HepG2 (cell line): ENCODE results near the gene NDUFAF8. TPM values are rescaled to one million over a fixed set of nuclear protein-coding genes. Genes with fewer than 3 reads are reported as not detected.

ENCODE experiments used
- MAFF ChIP-seq: IDR thresholded peaks from 2 replicates; pipeline ENCODE4 v1.6.1; 2011; ENCODE audit warnings: low read depth, low read length, improper control_type of control experiment
- NFKB2 ChIP-seq: sonication (generic); formaldehyde crosslinking; IDR thresholded peaks from 2 replicates; pipeline ENCODE4 v1.4.0; 2020; ENCODE audit warnings: missing genetic modification reagents, borderline replicate concordance
- PRMT3 ChIP-seq: sonication (generic); formaldehyde crosslinking; IDR thresholded peaks from 2 replicates; pipeline ENCODE4 v1.8.1; 2022; ENCODE audit warnings: low read depth, mild to moderate bottlenecking, moderate library complexity, missing genetic modification reagents, borderline replicate concordance
- RORA ChIP-seq: sonication (generic); formaldehyde crosslinking; IDR thresholded peaks from 2 replicates; pipeline ENCODE4 v1.5.0; 2020; ENCODE audit warnings: mild to moderate bottlenecking, missing genetic modification reagents, moderate library complexity
- ZMYM4 ChIP-seq: sonication (generic); formaldehyde crosslinking; IDR thresholded peaks from 2 replicates; pipeline ENCODE4 v1.8.1; 2023; ENCODE audit warnings: mild to moderate bottlenecking, missing genetic modification reagents
- polyA plus RNA-seq, 8 experiments: library from polyadenylated mRNA; depleted of rRNA in 3 of 8; stranded (reverse) in 7 of 8; unstranded in 1 of 8; fragments of >200 nt; fragmentation: Illumina TruSeq in 4 of 8; extraction: Trizol in 4 of 8; gene quantifications; 2 replicates each; pipeline versions ENCODE4 v1.2.1 to v1.2.3, GENCODE V29; 2011 to 2016; ENCODE audit warnings: low read depth in 4 of 8, missing spikeins in 1 of 8, mixed read lengths in 1 of 8; ENCODE audit not compliant: insufficient read depth in 1 of 8
- total RNA-seq, 5 experiments: library from RNA; depleted of rRNA; stranded (reverse); fragments of >200 nt; fragmentation: Illumina TruSeq; extraction: Trizol; gene quantifications; 2 replicates each; pipeline ENCODE4 v1.2.3, GENCODE V29; 2016; ENCODE audit warnings: low read depth in 1 of 5
- TF ChIP-seq, protein P1 (sequence below): sonication (generic); formaldehyde crosslinking; IDR thresholded peaks from 2 replicates; pipeline ENCODE4 v1.8.0; 2022; ENCODE audit warnings: low read depth, missing genetic modification reagents
- TF ChIP-seq, protein P2 (sequence below): sonication (generic); formaldehyde crosslinking; IDR thresholded peaks from 2 replicates; pipeline ENCODE4 v1.8.1; 2023; ENCODE audit warnings: mild to moderate bottlenecking, missing genetic modification reagents
- TF ChIP-seq, protein P3 (sequence below): sonication (generic); formaldehyde crosslinking; IDR thresholded peaks from 2 replicates; pipeline ENCODE4 v1.5.0; 2020; ENCODE audit warnings: mild to moderate bottlenecking, missing genetic modification reagents

NDUFAF8 gene
- total and polyA plus RNA-seq, 2 of the 13 experiments (the other 11 are each of a cell fraction or from before 2014, with no cell fraction given) = 75.6 to 233 TPM

DNA sequence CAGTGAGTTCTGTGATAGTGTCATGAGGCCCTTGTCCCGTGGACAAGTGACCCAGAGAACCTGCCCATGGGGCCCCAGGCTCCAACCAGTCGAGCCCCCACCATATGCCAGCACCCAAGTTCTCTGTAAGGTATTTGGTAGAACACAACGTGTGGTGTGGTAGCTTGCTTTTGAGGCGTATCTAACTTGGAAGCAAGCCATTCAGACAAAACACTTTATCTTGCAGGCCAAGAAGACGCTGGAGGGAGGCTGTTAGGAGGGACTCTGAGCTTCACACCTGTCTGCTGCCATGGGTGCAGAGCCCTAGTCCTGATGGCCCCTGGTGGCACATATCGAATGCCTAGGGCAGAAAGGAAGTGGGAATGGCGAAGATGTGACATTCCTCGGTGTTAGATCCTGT, 1.6 kb downstream of the NDUFAF8 start (continued):
- TF ChIP-seq PRMT3 (CRISPR knock-in tag) = no peak
- TF ChIP-seq RORA = no peak
- TF ChIP-seq MAFF = no peak
- TF ChIP-seq ZMYM4 (CRISPR knock-in tag) = no peak
- TF ChIP-seq, protein P1, sequence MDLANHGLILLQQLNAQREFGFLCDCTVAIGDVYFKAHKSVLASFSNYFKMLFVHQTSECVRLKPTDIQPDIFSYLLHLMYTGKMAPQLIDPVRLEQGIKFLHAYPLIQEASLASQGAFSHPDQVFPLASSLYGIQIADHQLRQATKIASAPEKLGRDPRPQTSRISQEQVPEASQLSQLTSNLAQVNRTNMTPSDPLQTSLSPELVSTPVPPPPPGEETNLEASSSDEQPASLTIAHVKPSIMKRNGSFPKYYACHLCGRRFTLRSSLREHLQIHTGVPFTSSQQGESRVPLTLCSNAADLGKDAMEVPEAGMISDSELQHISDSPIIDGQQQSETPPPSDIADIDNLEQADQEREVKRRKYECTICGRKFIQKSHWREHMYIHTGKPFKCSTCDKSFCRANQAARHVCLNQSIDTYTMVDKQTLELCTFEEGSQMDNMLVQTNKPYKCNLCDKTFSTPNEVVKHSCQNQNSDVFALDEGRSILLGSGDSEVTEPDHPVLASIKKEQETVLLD (CRISPR knock-in tag) = no peak
- TF ChIP-seq, protein P2, sequence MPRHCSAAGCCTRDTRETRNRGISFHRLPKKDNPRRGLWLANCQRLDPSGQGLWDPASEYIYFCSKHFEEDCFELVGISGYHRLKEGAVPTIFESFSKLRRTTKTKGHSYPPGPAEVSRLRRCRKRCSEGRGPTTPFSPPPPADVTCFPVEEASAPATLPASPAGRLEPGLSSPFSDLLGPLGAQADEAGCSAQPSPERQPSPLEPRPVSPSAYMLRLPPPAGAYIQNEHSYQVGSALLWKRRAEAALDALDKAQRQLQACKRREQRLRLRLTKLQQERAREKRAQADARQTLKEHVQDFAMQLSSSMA = 0 out of 2 replicates have a peak, but pooled peaks have one; percentile 27
- TF ChIP-seq, protein P3, sequence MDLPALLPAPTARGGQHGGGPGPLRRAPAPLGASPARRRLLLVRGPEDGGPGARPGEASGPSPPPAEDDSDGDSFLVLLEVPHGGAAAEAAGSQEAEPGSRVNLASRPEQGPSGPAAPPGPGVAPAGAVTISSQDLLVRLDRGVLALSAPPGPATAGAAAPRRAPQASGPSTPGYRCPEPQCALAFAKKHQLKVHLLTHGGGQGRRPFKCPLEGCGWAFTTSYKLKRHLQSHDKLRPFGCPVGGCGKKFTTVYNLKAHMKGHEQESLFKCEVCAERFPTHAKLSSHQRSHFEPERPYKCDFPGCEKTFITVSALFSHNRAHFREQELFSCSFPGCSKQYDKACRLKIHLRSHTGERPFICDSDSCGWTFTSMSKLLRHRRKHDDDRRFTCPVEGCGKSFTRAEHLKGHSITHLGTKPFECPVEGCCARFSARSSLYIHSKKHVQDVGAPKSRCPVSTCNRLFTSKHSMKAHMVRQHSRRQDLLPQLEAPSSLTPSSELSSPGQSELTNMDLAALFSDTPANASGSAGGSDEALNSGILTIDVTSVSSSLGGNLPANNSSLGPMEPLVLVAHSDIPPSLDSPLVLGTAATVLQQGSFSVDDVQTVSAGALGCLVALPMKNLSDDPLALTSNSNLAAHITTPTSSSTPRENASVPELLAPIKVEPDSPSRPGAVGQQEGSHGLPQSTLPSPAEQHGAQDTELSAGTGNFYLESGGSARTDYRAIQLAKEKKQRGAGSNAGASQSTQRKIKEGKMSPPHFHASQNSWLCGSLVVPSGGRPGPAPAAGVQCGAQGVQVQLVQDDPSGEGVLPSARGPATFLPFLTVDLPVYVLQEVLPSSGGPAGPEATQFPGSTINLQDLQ (CRISPR knock-in tag) = no peak
- TF ChIP-seq NFKB2 = no peak
- TF ChIP-seq, all 625 proteins: peak for 3
